Stimulated activated CD4-positive, alpha-beta T cell treated with anti-CD3 and anti-CD28 coated beads, Interleukin-1b, Interleukin-23, amount 100 ng/mL, for 48 hours (primary cell): ENCODE data around the gene RADIL.

ENCODE experiments used
- DNase-seq: peaks from one replicate; pipeline ENCODE4 v3.0.0-alpha.2; 2020

Gene RADIL

GRCh38 chr7:4753598-4754432 is 129.7 kb downstream of the RADIL start:
- peak; percentile 81 for DNase-seq

- no peak for DNase-seq
Observed at GRCh38 chr7:4751398-4751947, 132.0 kb downstream of the RADIL start.

- no peak for DNase-seq
Observed at GRCh38 chr7:4749798-4750197, 133.7 kb downstream of the RADIL start.

- DNase-seq, result no peak
Observed at GRCh38 chr7:4749363-4749762, 134.2 kb downstream of the RADIL start.
